Thymus (tissue), 11 donors: ENCODE results near the gene KIAA1958. TPM values are rescaled to one million over a fixed set of nuclear protein-coding genes. Genes with fewer than 3 reads are reported as not detected.
A peak's percentile ranks its signal among the peaks of the same experiment; 100 is the strongest.

Source experiments
- DNase-seq, 9 donors: peaks; one replicate each; pipeline ENCODE4 v3.0.0-alpha.2; 2013; ENCODE audit warnings: low spot score in 9 of 9, low read depth in 6 of 9, missing footprints in 1 of 9
- H3K27ac ChIP-seq, 2 donors: one replicate each; pipeline ENCODE4 v1.5.1; 2013; ENCODE audit warnings: control low read depth in 1 of 2, low read depth in 1 of 2, low read length in 1 of 2, mild to moderate bottlenecking in 1 of 2, moderate library complexity in 1 of 2
- H3K27me3 ChIP-seq, 2 donors: one replicate each; pipeline ENCODE4 v1.5.1; 2013; ENCODE audit warnings: low read length in 1 of 2; ENCODE audit not compliant: control insufficient read depth in 2 of 2, insufficient read depth in 1 of 2
- H3K36me3 ChIP-seq, 2 donors: one replicate each; pipeline ENCODE4 v1.5.1; 2013; ENCODE audit warnings: low read length in 1 of 2, mild to moderate bottlenecking in 1 of 2, moderate library complexity in 1 of 2; ENCODE audit not compliant: control insufficient read depth in 2 of 2, insufficient read depth in 2 of 2
- H3K4me1 ChIP-seq, 2 donors: one replicate each; pipeline ENCODE4 v1.5.1; 2013; ENCODE audit warnings: low read length in 2 of 2; ENCODE audit not compliant: control insufficient read depth in 2 of 2, insufficient read depth in 2 of 2
- H3K4me3 ChIP-seq, 2 donors: one replicate each; pipeline ENCODE4 v1.5.1; 2013; ENCODE audit warnings: low read length in 2 of 2, control low read depth in 1 of 2, mild to moderate bottlenecking in 1 of 2
- H3K9me3 ChIP-seq, 2 donors: one replicate each; pipeline ENCODE4 v1.5.1; 2013; ENCODE audit warnings: low read length in 1 of 2, mild to moderate bottlenecking in 1 of 2; ENCODE audit not compliant: control insufficient read depth in 2 of 2, insufficient read depth in 1 of 2
- WGBS: extraction: QIAGEN DNeasy Blood & Tissue Kit; methylation state at CpG from one replicate; pipeline ENCODE4 v1.1.7; 2013; 5-methylcytosine and 5-hydroxymethylcytosine counted together
- polyA plus RNA-seq: library from polyadenylated mRNA; stranded (reverse); fragments of 200-250 nt; gene quantifications from one replicate; pipeline ENCODE4 v1.2.3, GENCODE V29; 2013
- total RNA-seq: library from RNA; stranded (reverse); fragments of 120-200 nt; gene quantifications from one replicate; pipeline ENCODE4 v1.2.4, GENCODE V29; 2013
- donor health status: healthy.

KIAA1958 gene
- total and polyA plus RNA-seq, 2 donors = 1.8 to 3.6 TPM

- Histone ChIP-seq H3K27ac (no peak overlapping the region), H3K36me3 (peaks cover 10% of the 10 kb centered on the region in 2 donors), H3K9me3 (no peaks in the 10 kb centered on the region), H3K4me3 (no peak overlapping the region), H3K27me3 (no peaks in the 10 kb centered on the region), H3K4me1 (no peaks in the 10 kb centered on the region)
- 90% methylated on average over 2 of the region's 2 CpGs for WGBS
- DNase-seq = peak in 1 of 9 donors; percentile 18
Observed at GRCh38 chr9:112615584-112616266, 129.1 kb downstream of the KIAA1958 start.

- no peak for DNase-seq
- Histone ChIP-seq H3K4me3 (no peak overlapping the region), H3K36me3 (peaks cover 10% of the 10 kb centered on the region in 2 donors), H3K27me3 (no peaks in the 10 kb centered on the region), H3K27ac (no peak overlapping the region), H3K9me3 (no peaks in the 10 kb centered on the region), H3K4me1 (no peaks in the 10 kb centered on the region)
- 99% methylated on average over 8 of the region's 8 CpGs for WGBS
Observed at GRCh38 chr9:112617371-112617770, 130.7 kb downstream of the KIAA1958 start.

DNA sequence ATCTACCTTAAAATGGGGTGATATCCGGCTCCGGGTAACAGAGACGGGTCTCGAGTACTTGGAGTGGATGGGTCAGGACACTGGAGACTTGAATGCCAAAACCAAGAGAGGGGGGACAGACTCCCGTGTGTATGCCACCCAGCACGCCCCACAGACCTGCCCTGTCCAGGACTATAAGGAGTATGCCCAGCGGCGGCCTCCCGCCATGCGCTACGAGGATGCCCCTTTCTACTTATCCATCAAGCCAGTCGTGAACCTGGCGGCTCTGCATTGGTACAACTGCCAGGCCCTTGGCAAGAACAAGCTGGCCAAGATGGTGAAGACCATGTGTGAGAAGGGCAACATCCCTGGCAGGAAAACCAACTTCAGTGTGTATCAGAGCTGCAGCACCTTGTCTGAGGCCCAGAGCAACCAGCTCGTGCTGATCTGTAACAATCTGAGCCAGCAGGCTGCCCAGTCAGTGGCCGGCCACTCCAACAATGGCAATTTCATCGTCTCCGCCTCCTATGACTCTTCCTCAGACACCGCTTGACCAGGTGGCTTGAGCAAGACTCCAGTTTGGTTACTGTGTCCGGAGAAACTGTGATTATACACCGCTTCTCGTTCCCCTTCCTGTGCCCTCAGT lies 131.9 kb downstream of the KIAA1958 start:
- peaks cover 10% of the 10 kb centered on the region in 2 donors for H3K36me3 ChIP-seq
- no peaks in the 10 kb centered on the region for H3K9me3 ChIP-seq
- 98% methylated on average over 21 of the region's 21 CpGs for WGBS
- H3K27ac ChIP-seq = no peak overlapping the region
- no peaks in the 10 kb centered on the region for H3K4me1 ChIP-seq
- DNase-seq = no peak
- H3K4me3 ChIP-seq = no peak overlapping the region
- no peaks in the 10 kb centered on the region for H3K27me3 ChIP-seq

- no peak for DNase-seq
- no peaks in the 10 kb centered on the region for H3K27me3 ChIP-seq
- H3K4me1 ChIP-seq = no peaks in the 10 kb centered on the region
- H3K36me3 ChIP-seq = peaks cover 10% of the 10 kb centered on the region in 2 donors
- H3K27ac ChIP-seq = no peak overlapping the region
- 96% methylated on average over 2 of the region's 2 CpGs for WGBS
- H3K9me3 ChIP-seq = no peaks in the 10 kb centered on the region
- no peak overlapping the region for H3K4me3 ChIP-seq
Observed at GRCh38 chr9:112620388-112620787, 133.8 kb downstream of the KIAA1958 start.

GRCh38 chr9:112621018-112621655 lies 134.5 kb downstream of the KIAA1958 start:
- Histone ChIP-seq H3K36me3 (peaks cover 10% of the 10 kb centered on the region in 2 donors), H3K27me3 (no peaks in the 10 kb centered on the region), H3K4me3 (no peak overlapping the region), H3K4me1 (no peaks in the 10 kb centered on the region), H3K9me3 (no peaks in the 10 kb centered on the region), H3K27ac (no peak overlapping the region)
- DNase-seq = no peak
- WGBS = 64% methylated on average over 3 of the region's 3 CpGs

DNA sequence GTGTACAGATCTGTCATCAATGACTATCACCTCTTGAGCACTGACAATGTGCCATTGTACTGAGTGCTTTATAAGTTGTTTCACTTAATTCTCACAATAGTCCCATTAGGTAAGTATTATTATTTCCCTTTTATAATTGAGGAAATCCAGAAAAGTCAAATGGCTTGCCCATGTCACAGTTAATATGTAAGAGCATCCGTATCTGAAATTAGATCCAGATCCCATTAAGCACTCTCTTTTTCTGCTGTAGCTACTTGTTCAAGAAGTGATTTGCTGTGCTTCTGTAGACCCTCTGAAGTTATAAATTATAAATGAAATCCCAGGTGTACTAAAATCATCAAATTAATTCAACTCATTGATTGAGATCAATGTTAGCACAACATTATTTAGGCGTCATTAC lies 136.6 kb downstream of the KIAA1958 start:
- H3K4me1 ChIP-seq = no peaks in the 10 kb centered on the region
- H3K9me3 ChIP-seq = no peaks in the 10 kb centered on the region
- no peaks in the 10 kb centered on the region for H3K27me3 ChIP-seq
- WGBS = 97% methylated on average over 2 of the region's 2 CpGs
- H3K36me3 ChIP-seq = peaks cover 4 to 6% of the 10 kb centered on the region in 2 donors
- no peak overlapping the region for H3K4me3 ChIP-seq
- H3K27ac ChIP-seq = no peak overlapping the region
- no peak for DNase-seq

- H3K27me3 ChIP-seq = no peaks in the 10 kb centered on the region
- 92% methylated on average over 7 of the region's 7 CpGs for WGBS
- H3K9me3 ChIP-seq = no peaks in the 10 kb centered on the region
- H3K4me1 ChIP-seq = no peaks in the 10 kb centered on the region
- no peak overlapping the region for H3K27ac ChIP-seq
- no peaks in the 10 kb centered on the region for H3K36me3 ChIP-seq
- no peak overlapping the region for H3K4me3 ChIP-seq
- no peak for DNase-seq
Observed at GRCh38 chr9:112624711-112625707, 138.4 kb downstream of the KIAA1958 start.

GRCh38 chr9:112629671-112630485 lies 143.3 kb downstream of the KIAA1958 start:
- Histone ChIP-seq H3K4me3 (no peak overlapping the region), H3K4me1 (no peaks in the 10 kb centered on the region), H3K27ac (no peak overlapping the region), H3K27me3 (no peaks in the 10 kb centered on the region), H3K9me3 (no peaks in the 10 kb centered on the region), H3K36me3 (no peaks in the 10 kb centered on the region)
- no peak for DNase-seq
- 98% methylated on average over 6 of the region's 6 CpGs for WGBS
